GM19351 (cell line): Measurements from ENCODE around the gene SLC31A1.
"Not testable (repeated sequence)": the region's sequence is repeated elsewhere in the genome, so short reads cannot be mapped to it uniquely, and the experiment has no call there.

Experiments used
- ATAC-seq: cut with Tn5 transposase; IDR thresholded peaks from one replicate; pipeline ENCODE4 v1.9.1; 2021; ENCODE audit warnings: mild to moderate bottlenecking, moderate library complexity; ENCODE audit not compliant: unreplicated experiment

Gene SLC31A1

GRCh38 chr9:113258282-113258681 lies 36.9 kb downstream of the SLC31A1 start:
- ATAC-seq = no peak

DNA sequence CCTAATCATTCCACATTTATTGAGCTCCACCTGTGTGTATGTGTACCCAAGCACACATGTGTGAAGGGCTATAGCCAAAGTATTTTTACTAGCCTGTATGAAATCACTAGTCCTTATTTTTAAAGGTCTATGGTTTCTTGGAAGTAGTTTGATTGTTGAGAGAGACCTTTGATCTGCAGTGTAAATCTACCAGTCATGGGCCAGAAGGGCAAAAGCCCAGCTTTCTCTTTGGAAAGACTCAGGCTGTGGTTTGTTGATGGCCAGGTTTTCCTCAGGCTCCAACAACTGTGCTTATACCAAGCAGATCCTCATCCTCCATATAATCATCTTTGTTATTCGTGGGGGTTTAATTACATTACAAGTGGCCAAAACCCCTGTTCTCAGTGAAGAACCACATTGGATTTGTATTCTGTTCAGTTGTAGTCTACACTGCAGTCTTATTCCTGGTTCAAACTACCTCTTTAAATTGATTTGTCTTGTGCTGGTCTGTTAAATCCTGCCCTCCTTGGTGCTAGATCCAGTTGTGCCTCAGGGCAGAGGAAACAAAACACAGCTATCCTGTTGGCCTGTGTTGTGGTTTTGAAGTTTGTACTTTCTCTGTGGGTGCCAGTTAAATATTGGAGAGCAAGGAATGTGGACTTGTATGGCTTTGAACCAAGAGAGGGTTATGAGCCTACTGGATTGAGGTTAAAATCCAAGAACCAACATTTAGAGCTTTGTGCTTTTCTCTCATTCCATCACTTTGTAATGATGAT lies 40.8 kb downstream of the SLC31A1 start:
- ATAC-seq = no peak

DNA sequence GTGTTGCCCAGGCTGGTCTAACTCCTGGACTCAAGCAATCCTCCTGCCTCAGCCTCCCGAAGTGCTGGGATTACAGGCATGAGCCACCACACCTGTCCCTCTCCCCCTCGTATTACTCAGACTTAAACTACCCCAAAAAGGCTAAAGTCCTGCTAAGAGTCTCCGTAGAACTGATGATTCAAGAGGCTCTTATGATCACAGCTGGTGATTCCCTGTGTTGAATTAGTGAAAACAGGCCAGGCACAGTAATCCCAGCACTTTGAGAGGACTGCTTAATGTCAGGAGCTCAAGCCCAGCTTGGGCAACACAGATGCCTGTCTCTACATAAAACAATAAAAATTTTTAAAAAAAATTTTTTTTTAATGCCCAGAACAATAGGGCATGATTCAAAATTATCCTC lies 44.8 kb downstream of the SLC31A1 start:
- no peak for ATAC-seq

GRCh38 chr9:113267911-113268566 lies 46.7 kb downstream of the SLC31A1 start:
- no peak for ATAC-seq

GRCh38 chr9:113269355-113269754 lies 48.0 kb downstream of the SLC31A1 start:
- ATAC-seq = no peak

GRCh38 chr9:113269871-113270270 lies 48.5 kb downstream of the SLC31A1 start:
- ATAC-seq = no peak

GRCh38 chr9:113274474-113275156 lies 53.3 kb downstream of the SLC31A1 start:
- ATAC-seq = peak; percentile 5

DNA sequence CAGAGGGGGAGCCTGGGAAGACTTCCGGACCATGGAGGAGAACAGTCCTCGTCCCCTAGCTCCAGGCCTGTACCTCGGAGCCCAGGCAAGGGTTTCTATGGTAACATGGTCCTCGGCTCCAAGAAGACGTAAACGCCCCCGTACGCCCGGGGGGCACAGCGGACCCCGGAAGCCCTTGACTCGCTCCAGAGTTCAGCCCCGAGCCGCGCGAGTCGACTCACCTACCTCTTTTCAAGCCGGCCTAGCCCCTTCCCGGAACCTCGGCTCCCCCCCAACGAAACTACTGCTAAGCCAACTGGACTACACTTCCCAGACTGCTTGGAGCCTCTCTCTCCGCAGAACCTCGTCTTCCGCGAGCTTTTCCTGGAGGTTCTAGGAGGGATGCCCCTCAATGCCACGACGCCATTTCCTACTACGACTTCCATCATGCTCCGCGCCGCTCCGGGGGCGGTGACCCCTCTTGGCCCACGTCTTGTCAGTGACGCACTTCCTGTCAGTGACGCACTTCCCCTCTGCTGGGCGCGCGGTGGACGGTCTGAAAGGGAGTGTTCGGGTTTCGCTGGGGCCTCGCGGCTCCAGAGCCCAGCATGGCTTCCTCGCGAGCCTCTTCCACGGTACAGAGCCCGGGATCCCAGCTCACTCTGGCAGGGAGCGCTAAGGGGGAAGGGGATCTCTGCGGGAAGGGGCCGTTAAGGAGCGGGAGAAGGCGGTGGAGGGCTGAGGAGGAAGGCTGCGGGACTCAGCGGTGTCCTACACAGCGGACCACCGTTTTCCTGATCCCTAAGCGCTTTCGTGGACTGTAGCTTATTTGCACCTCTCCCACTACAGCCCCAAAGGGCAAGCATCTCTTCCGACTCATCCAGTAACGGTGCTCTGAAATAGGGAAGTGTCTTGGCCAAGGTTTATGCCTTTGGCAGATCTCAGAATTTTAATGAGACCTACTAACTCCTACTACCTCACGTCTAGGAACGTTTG lies 54.1 kb downstream of the SLC31A1 start, which contains the start of the genes CDC26 and PRPF4:
CDC26 (minus strand) TSS at position 416 of the 975 bp plus-strand sequence. CDS start 3,065 bp downstream, outside the sequence.
PRPF4 (plus strand) TSS at position 502 of the 975 bp plus-strand sequence; CDS start at position 588, 86 bp downstream.
- ATAC-seq = peak; percentile 98

DNA sequence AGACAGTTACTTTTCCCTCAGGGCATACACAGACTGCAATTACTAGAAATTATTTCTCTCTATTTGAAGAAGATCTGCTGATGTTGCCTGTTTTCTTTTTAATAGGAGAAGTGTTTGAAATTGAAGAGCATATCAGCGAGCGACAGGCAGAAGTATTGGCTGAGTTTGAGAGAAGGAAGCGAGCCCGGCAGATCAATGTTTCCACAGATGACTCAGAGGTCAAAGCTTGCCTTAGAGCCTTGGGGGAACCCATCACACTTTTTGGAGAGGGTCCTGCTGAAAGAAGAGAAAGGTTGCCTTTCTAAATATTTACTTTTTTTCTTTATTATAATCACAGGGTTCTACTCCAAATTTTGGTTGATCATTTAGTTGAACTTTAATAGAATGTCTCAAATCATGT lies 57.5 kb downstream of the SLC31A1 start:
- no peak for ATAC-seq

GRCh38 chr9:113281356-113281755 lies 60.0 kb downstream of the SLC31A1 start:
- no peak for ATAC-seq

DNA sequence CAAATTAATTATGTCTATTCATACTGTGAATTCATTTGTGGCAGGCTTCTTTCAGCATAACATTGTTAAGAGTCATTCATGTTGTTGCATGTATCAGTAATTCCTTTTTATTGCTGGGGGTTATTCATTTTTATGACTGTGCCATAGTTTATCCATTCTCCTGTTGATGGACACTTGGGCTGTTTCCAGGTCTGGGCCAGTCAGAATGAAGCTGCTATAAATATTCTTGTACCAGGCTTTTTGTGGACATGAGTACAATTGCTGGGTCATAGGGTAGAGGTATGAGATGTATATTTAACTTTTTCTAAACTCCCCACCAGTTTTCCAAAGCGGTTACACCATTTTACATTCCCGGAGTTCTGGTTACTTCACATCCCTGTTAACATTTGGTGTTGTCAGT lies 67.7 kb downstream of the SLC31A1 start:
- ATAC-seq = no peak

DNA sequence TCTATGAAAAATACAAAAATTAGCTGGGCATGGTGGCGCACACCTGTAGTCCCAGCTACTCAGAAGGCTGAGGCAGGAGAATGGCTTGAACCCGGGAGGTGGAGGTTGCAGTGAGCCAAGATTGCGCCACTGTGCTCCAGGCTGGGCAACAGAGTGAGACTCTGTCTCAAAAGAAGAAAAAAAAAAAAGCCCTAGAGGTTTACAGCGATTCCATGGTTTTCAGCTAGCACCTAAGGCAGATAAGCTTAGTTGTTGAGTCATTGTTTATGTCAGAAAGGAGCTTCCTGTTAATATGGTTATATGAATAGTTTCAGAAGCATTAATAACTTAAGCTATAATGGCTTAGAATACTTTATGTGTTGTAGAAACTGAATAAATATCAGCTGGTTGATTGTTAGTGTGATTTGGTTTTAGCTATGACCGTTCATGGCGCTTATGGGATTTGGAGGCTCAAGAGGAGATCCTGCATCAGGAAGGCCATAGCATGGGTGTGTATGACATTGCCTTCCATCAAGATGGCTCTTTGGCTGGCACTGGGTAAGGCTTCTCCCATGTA lies 68.8 kb downstream of the SLC31A1 start:
- ATAC-seq = no peak

DNA sequence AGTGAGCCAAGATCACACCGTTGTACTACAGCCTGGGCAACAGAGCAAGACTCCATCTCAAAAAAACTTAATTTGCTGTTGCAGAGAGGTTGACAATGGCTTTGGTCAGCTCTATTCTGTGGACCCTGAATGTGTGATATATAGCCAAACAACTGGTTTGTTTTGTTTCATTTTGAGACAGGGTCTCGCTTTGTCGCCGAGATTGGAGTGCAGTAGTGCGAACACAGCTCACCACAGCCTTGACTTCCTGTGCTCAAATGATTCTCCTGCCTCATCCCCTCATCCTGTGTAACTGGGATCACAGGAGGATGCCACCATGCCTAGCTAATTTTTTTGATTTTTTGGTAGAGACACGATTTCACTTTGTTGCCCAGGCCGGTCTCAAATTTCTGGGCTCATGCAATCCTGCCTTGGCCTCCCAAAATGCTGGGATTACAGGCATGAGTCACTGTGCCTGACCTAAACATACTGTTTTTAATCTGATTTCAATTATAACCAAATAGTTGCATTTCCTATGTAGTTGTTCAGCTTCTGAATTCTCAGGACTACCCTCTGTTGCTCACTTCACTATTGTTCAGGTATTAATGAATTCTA lies 72.0 kb downstream of the SLC31A1 start:
- ATAC-seq = no peak

- ATAC-seq = not testable (repeated sequence)
Observed at GRCh38 chr9:113296247-113296646, 74.9 kb downstream of the SLC31A1 start.

DNA sequence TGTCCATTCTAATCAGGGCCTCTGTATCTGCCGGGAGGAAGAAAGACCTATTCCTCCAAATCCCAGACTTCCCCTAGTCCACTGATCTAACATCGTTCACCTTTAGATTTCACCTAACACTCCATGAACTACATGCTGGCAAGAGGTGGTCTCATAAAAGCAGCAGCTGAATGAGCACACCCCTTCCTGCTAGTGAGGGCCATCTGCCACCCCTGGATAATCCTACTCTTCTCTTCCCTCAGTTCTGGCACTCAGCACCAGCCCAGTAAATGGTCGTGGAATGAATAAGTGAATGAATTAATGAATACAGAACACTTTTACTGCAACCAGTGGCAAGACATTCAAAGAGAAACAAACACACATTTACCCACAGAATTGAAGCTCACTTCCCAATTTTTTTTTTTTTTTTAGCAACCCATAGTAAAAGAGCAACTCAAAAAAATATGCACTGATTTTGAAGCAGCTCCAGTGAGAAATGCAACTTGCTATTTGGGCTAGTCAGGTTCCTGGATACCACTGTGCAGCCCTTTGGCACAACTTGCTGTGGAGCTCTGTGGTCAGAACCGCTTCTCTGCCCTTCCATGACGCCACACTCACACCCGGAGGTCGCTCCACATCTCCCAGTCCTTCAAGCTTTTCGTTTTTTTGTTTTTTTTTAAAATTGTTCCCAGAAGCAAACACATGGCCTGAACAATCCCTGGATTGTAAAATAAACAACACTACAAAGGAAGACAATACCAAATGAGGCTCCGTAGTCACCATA lies 75.6 kb downstream of the SLC31A1 start:
- ATAC-seq = no peak

GRCh38 chr9:113298311-113298710 lies 77.0 kb downstream of the SLC31A1 start:
- no peak for ATAC-seq

DNA sequence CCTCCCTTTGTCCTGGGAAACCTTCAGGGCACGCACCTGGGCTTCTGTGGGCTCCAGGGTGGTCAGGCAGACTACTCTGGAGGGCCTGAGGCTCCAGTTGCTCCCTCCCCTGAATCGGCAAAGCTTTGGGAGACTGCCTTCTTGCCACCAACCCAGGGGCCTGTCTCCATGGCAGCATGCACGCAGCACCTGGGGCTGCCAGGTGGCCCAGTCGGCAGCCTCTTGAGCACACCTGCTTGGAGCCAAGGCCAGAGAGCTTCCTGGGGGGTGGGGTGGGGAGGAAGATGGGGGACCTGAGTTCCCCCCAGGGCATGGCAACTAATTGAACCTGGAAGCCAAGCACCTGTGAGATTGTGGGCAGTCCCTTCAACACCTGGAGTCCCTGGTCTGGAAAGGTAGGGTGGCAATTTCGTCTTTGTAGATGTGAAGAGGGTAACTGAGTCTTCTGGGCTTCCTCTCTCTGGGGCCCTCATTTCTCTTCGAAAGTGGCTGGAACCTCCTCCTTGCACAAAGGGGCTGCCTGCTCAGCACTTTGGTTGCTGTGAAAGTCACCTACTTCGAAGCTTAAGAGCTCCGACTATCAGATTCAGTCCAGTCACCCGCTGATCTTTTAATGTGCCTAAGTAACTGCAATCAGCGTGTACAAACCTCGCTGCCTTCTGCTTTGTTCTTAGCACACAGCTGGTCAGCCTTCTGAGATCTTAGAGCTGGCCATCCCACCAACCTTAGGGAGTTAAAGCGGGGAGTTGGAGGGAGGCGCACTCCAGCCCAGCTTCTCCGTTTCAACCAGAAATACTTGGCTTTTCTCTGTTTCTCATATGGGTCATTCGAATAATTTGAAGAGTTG lies 77.8 kb downstream of the SLC31A1 start:
- ATAC-seq = no peak

GRCh38 chr9:113299800-113300292 lies 78.5 kb downstream of the SLC31A1 start:
- no peak for ATAC-seq
